Stimulated activated CD8-positive, alpha-beta memory T cell treated with anti-CD3 and anti-CD28 coated beads, Interleukin-12 subunit alpha, Interleukin-12 subunit beta, amount 100 ng/mL, for 24 hours (primary cell): ENCODE results near the gene TRAPPC14.
A peak's percentile ranks its signal among the peaks of the same experiment; 100 is the strongest.
"Not testable (repeated sequence)": the region's sequence is repeated elsewhere in the genome, so short reads cannot be mapped to it uniquely, and the experiment has no call there.

Experiments used
- DNase-seq: peaks from one replicate; pipeline ENCODE4 v3.0.0-alpha.2; 2020; ENCODE audit errors: extremely low read depth

TRAPPC14 gene

GRCh38 chr7:100158229-100159098 is at the start of gene TRAPPC14:
TSS of gene TRAPPC14 (minus strand) at chr7:100158723. CDS start at chr7:100158499, 224 bp downstream.
- peak; percentile 87 for DNase-seq

GRCh38 chr7:100204454-100204853 is 45.9 kb upstream of the TRAPPC14 start:
- no peak for DNase-seq

GRCh38 chr7:100200693-100201092 is 42.2 kb upstream of the TRAPPC14 start:
- DNase-seq: no peak

- DNase-seq: no peak
These were observed 39.7 kb upstream of the TRAPPC14 start for GRCh38 chr7:100198266-100198665.

GRCh38 chr7:100195901-100196322 is 37.4 kb upstream of the TRAPPC14 start:
- not testable (repeated sequence) for DNase-seq

GRCh38 chr7:100195222-100195621 is 36.7 kb upstream of the TRAPPC14 start:
- no peak for DNase-seq

- no peak for DNase-seq
These were observed 34.4 kb upstream of the TRAPPC14 start for GRCh38 chr7:100192969-100193368.

- DNase-seq: not testable (repeated sequence)
These were observed 33.8 kb upstream of the TRAPPC14 start for GRCh38 chr7:100192281-100192862.

GRCh38 chr7:100191775-100192174 is 33.3 kb upstream of the TRAPPC14 start:
- DNase-seq: no peak

GRCh38 chr7:100190048-100190711 is 31.7 kb upstream of the TRAPPC14 start:
- DNase-seq: no peak

GRCh38 chr7:100189061-100189460 is 30.5 kb upstream of the TRAPPC14 start:
- no peak for DNase-seq

GRCh38 chr7:100185726-100186125 is 27.2 kb upstream of the TRAPPC14 start:
- no peak for DNase-seq

- DNase-seq: not testable (repeated sequence)
These were observed 24.6 kb upstream of the TRAPPC14 start for GRCh38 chr7:100183090-100183489.

GRCh38 chr7:100182616-100183015 is 24.1 kb upstream of the TRAPPC14 start:
- not testable (repeated sequence) for DNase-seq

GRCh38 chr7:100180084-100180483 is 21.6 kb upstream of the TRAPPC14 start:
- DNase-seq: not testable (repeated sequence)

- DNase-seq: peak; percentile 92
These were observed 18.8 kb upstream of the TRAPPC14 start, which contains the start of the genes GPC2 and STAG3 for GRCh38 chr7:100177045-100178001. TSS of gene GPC2 (minus strand) at chr7:100177381. CDS start at chr7:100177199, 182 bp downstream. TSS of gene STAG3 (plus strand) at chr7:100177918. CDS start at chr7:100180557, 2,639 bp downstream.

- no peak for DNase-seq
These were observed 17.8 kb upstream of the TRAPPC14 start for GRCh38 chr7:100176096-100177044.

GRCh38 chr7:100175296-100175935 is 16.9 kb upstream of the TRAPPC14 start:
- no peak for DNase-seq

GRCh38 chr7:100174582-100174981 is 16.1 kb upstream of the TRAPPC14 start:
- no peak for DNase-seq
